ENCODE measurements around the gene PRTFDC1. TPM values are rescaled to one million over a fixed set of nuclear protein-coding genes. Genes with fewer than 3 reads are reported as not detected.

PRTFDC1 gene
- total and polyA plus RNA-seq, 2 of the 8 experiments (the other 6 are each of a cell fraction or from before 2014, with no cell fraction given) = 5.9 to 6.6 TPM

DNA sequence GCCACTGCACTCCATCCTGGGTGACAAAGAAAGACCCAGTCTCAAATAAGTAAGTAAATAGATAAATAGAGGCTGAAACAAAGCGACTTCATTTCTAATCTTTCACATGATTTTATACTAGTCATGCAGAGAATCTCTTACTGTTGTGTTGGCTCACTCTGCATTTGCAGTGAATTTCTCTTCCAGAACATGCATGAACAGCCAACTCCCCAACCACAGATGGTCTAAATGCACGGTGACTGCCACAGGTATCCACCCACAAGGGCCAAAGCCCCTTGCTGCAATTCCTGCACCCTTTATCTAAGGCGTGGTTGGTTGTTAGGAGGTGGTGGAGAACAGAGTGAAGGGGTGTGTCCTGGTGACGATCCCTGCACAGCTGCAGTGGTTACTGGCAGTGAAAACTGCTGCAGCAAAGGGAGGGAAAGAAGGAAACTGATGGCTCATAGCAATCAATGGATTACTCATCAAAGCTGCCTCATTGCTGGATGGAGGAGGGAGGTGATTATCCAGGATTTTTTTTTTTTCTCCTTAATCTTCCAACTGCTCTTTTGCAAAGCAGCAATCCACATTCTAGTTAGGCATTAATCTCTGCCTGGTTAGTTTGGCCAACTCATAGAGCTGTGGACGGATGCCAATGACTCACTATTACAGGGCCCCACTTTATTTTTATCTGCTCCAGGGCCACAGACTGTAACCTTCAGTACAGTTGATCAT lies 50.6 kb downstream of the PRTFDC1 start:
- H4K20me1 ChIP-seq (replicated peaks in 1 of 2; ENCODE audit: control insufficient read depth in 1 of 2, insufficient read depth in 2 of 2, low read length in 2 of 2) = no peaks in the 10 kb centered on the region
- H3K23me2 ChIP-seq (ENCODE audit: low read depth, low read length) = no peaks in the 10 kb centered on the region
- H3K23ac ChIP-seq (ENCODE audit: insufficient read length) = no peak overlapping the region
- POLR2A ChIA-PET (ENCODE audit: partially characterized antibody) = interaction anchor here (1.3 kb wide), 1 partner anchor 12 kb away, joined by 3 read pairs; no protein-coding TSS in a partner anchor
- no peak overlapping the region for H2BK20ac ChIP-seq (ENCODE audit: low read length)
- H3K4me3 ChIP-seq (ENCODE audit: extremely low read depth in 1 of 4, insufficient read depth in 2 of 4, low read depth in 3 of 4, low read length in 4 of 4) = no peak overlapping the region
- TF ChIP-seq CHD1 (IDR thresholded peaks at IDR 0.05; ENCODE audit: low read depth, low read length) (no peak), FOSL1 (IDR thresholded peaks at IDR 0.05; ENCODE audit: insufficient read depth, low read depth, low read length) (no peak)
- no peak overlapping the region; the same call in 1 of the 2 replicates for H2BK15ac ChIP-seq (ENCODE audit: low read length)
- H2AK5ac ChIP-seq (ENCODE audit: low read depth, low read length) = no peak overlapping the region
- no peak overlapping the region for H4K91ac ChIP-seq (replicated peaks; ENCODE audit: insufficient read length, low read length)
- no peaks in the 10 kb centered on the region for H3K9me3 ChIP-seq (ENCODE audit: insufficient read depth in 2 of 2, low read depth in 1 of 2, low read length in 1 of 2)
- H3K36me3 ChIP-seq (ENCODE audit: control insufficient read depth in 2 of 4, insufficient read depth in 4 of 4, low read length in 3 of 4) = no peaks in the 10 kb centered on the region
- no peak overlapping the region for H2BK120ac ChIP-seq (replicated peaks; ENCODE audit: low read depth, low read length)
- no peak overlapping the region for H2BK12ac ChIP-seq (ENCODE audit: low read depth, low read length)
- H3K27me3 ChIP-seq (replicated peaks in 1 of 4; ENCODE audit: control insufficient read depth in 3 of 4, extremely low read depth in 1 of 4, insufficient read depth in 3 of 4, low read length in 3 of 4) = no peaks in the 10 kb centered on the region
- no peak overlapping the region for H3K14ac ChIP-seq (ENCODE audit: insufficient read length)
- H3K79me2 ChIP-seq (ENCODE audit: control insufficient read depth in 1 of 2, insufficient read depth in 2 of 2, low read length in 2 of 2) = no peaks in the 10 kb centered on the region
- H3K4me1 ChIP-seq (replicated peaks in 1 of 4; ENCODE audit: control insufficient read depth in 3 of 4, insufficient read depth in 4 of 4, low read length in 3 of 4) = no peaks in the 10 kb centered on the region; a peak in 1 of 7 replicates
- no peak overlapping the region for H3K4ac ChIP-seq (replicated peaks; ENCODE audit: insufficient read length, low read depth, low read length)
- 89% methylated on average over 5 of the region's 5 CpGs; no CpG with 5 or more reads in 1 of the 2 experiments for WGBS, 2 experiments (ENCODE audit: extremely low coverage in 1 of 2, insufficient coverage in 1 of 2, insufficient read length in 1 of 2, insufficient replicate concordance in 2 of 2, low coverage in 1 of 2, low lambda C conversion rate in 2 of 2, missing lambda C conversion rate in 1 of 2)
- H3K27ac ChIP-seq (ENCODE audit: low read depth, low read length) = no peak overlapping the region
- H2BK5ac ChIP-seq (ENCODE audit: low read depth, low read length) = no peak overlapping the region
- FAIRE-seq (no peak), DNase-seq (ENCODE audit: low read depth in 1 of 2, low spot score in 2 of 2) (no peak)
- no peak overlapping the region for H3K18ac ChIP-seq (ENCODE audit: extremely low read depth, low read length)
- no peak overlapping the region for H4K5ac ChIP-seq (ENCODE audit: insufficient read length, low read depth, low read length)
- H2AFZ ChIP-seq (ENCODE audit: low read length) = no peak overlapping the region
- no peak overlapping the region for H4K8ac ChIP-seq (ENCODE audit: extremely low read depth, insufficient read depth, low read length)
- H3K79me1 ChIP-seq (ENCODE audit: low read depth, low read length) = no peaks in the 10 kb centered on the region
- no peak overlapping the region for H3K4me2 ChIP-seq (ENCODE audit: insufficient read depth in 1 of 2, low read depth in 2 of 2, low read length in 2 of 2)
- H3K9ac ChIP-seq (replicated peaks in 1 of 4; ENCODE audit: extremely low read depth in 1 of 4, low read depth in 3 of 4, low read length in 3 of 4) = no peak overlapping the region
- CTCF ChIA-PET (ENCODE audit: partially characterized antibody) = interaction anchor here (0.6 kb wide), 1 partner anchor 285 kb away, joined by 3 read pairs; no protein-coding TSS in a partner anchor
- H3K56ac ChIP-seq (replicated peaks; ENCODE audit: insufficient read length, low read depth, low read length) = no peak overlapping the region

Data from H1 (cell line).